IMR-90 (cell line): ENCODE results near the gene RAP1GAP2. TPM values are rescaled to one million over a fixed set of nuclear protein-coding genes. Genes with fewer than 3 reads are reported as not detected.

Experiments
- ATAC-seq: fragments of 200-7000 bp; cut with Tn5 transposase; 2 replicates; pipeline ENCODE4 v1.9.1; 2020; ENCODE audit warnings: low read depth, mild to moderate bottlenecking, moderate library complexity
- BruUV-seq: library from RNA; stranded (reverse); fragments of 400-500 nt; replicated peaks from 2 replicates; lab custom pipeline; 2021; lab: Mats Ljungman, UMichigan
- CTCF ChIA-PET: fragments of 300-600 bp; formaldehyde crosslinking; extraction: SDS; loops from one replicate; lab custom pipeline; 2021; ENCODE audit warnings: antibody characterized with exemption; lab: Yijun Ruan, JAX
- POLR2A ChIA-PET: fragments of 300-600 bp; sonication (Branson Sonifier 250); formaldehyde crosslinking; loops from one replicate; lab custom pipeline; 2022; ENCODE audit warnings: antibody characterized with exemption; ENCODE audit not compliant: unreplicated experiment; lab: Charles Lee
- DNase-seq: peaks from one replicate; pipeline ENCODE4 v3.0.0; 2013
- H2AFZ ChIP-seq: replicated peaks from 2 replicates; pipeline ENCODE3; 2013; ENCODE audit warnings: low read length, mild to moderate bottlenecking; ENCODE audit not compliant: poor library complexity
- H2AK5ac ChIP-seq: 2 replicates; pipeline ENCODE4 v1.6.1; 2013; ENCODE audit warnings: low read depth, low read length, inconsistent platforms
- H2AK9ac ChIP-seq: replicated peaks from 2 replicates; pipeline ENCODE3; 2013; ENCODE audit warnings: mild to moderate bottlenecking, low read depth, low read length, moderate library complexity; ENCODE audit not compliant: poor library complexity
- H2BK120ac ChIP-seq: 2 replicates; pipeline ENCODE4 v1.6.1; 2013; ENCODE audit warnings: low read depth, low read length, inconsistent platforms
- H2BK15ac ChIP-seq: 3 replicates; pipeline ENCODE4 v1.6.1; 2013; ENCODE audit warnings: low read depth, low read length, inconsistent platforms
- H2BK20ac ChIP-seq: 2 replicates; pipeline ENCODE4 v1.6.1; 2013; ENCODE audit warnings: low read depth, mild to moderate bottlenecking, inconsistent platforms, low read length, moderate library complexity
- H2BK5ac ChIP-seq: 2 replicates; pipeline ENCODE4 v1.6.1; 2013; ENCODE audit warnings: mild to moderate bottlenecking, low read depth, low read length, inconsistent platforms; ENCODE audit not compliant: poor library complexity, severe bottlenecking
- H3K14ac ChIP-seq: replicated peaks from 2 replicates; pipeline ENCODE4 v1.6.1; 2013; ENCODE audit warnings: low read depth, low read length, inconsistent platforms
- H3K18ac ChIP-seq: 2 replicates; pipeline ENCODE4 v1.6.1; 2013; ENCODE audit warnings: low read depth, low read length, control low read depth
- H3K23ac ChIP-seq: 2 replicates; pipeline ENCODE4 v1.6.1; 2013; ENCODE audit warnings: low read depth, low read length, inconsistent platforms
- H3K27ac ChIP-seq: 2 replicates; pipeline ENCODE4 v1.5.1; 2013; ENCODE audit warnings: mild to moderate bottlenecking, control low read depth, low read length; ENCODE audit not compliant: insufficient read depth
- H3K27me3 ChIP-seq: 2 replicates; pipeline ENCODE4 v1.6.1; 2013; ENCODE audit warnings: low read length; ENCODE audit not compliant: control insufficient read depth, insufficient read depth
- H3K36me3 ChIP-seq: 2 replicates; pipeline ENCODE4 v1.6.1; 2013; ENCODE audit warnings: low read length, mixed read lengths; ENCODE audit not compliant: control insufficient read depth, insufficient read depth
- H3K4ac ChIP-seq: 2 replicates; pipeline ENCODE4 v1.6.1; 2013; ENCODE audit warnings: low read depth, low read length, inconsistent platforms
- H3K4me1 ChIP-seq: 2 replicates; pipeline ENCODE4 v1.6.1; 2013; ENCODE audit warnings: low read length, mixed read lengths; ENCODE audit not compliant: control insufficient read depth, insufficient read depth
- H3K4me2 ChIP-seq: 2 replicates; pipeline ENCODE4 v1.6.1; 2013; ENCODE audit warnings: low read depth, mild to moderate bottlenecking, control low read depth, low read length, moderate library complexity
- H3K4me3 ChIP-seq: 2 replicates; pipeline ENCODE4 v1.5.1; 2013; ENCODE audit warnings: low read depth, mild to moderate bottlenecking, control low read depth, low read length, moderate library complexity; ENCODE audit not compliant: insufficient read depth
- H3K56ac ChIP-seq: 2 replicates; pipeline ENCODE4 v1.6.1; 2013; ENCODE audit warnings: low read length, inconsistent platforms; ENCODE audit not compliant: insufficient read depth; ENCODE audit errors: extremely low read depth
- H3K79me1 ChIP-seq, 2 experiments: 2 replicates each; pipeline ENCODE4 v1.6.1; 2013; ENCODE audit warnings: low read length in 2 of 2, inconsistent platforms in 1 of 2, low read depth in 1 of 2
- H3K9ac ChIP-seq: 2 replicates; pipeline ENCODE4 v1.6.1; 2013; ENCODE audit warnings: low read depth, low read length, control low read depth
- H3K9me1 ChIP-seq: 2 replicates; pipeline ENCODE4 v1.6.1; 2013; ENCODE audit warnings: low read length, inconsistent platforms; ENCODE audit not compliant: insufficient read depth
- H3K9me3 ChIP-seq: 2 replicates; pipeline ENCODE4 v1.6.1; 2013; ENCODE audit warnings: low read length; ENCODE audit not compliant: control insufficient read depth, insufficient read depth
- H4K20me1 ChIP-seq: 2 replicates; pipeline ENCODE4 v1.6.1; 2013; ENCODE audit warnings: low read length, inconsistent platforms; ENCODE audit not compliant: insufficient read depth
- H4K5ac ChIP-seq: 2 replicates; pipeline ENCODE4 v1.6.1; 2013; ENCODE audit warnings: mild to moderate bottlenecking, low read depth, low read length, control low read depth
- H4K8ac ChIP-seq, 2 experiments: 2 replicates each; pipeline ENCODE4 v1.6.1; 2013; ENCODE audit warnings: low read depth in 2 of 2, low read length in 2 of 2, control low read depth in 1 of 2, inconsistent platforms in 1 of 2
- H4K91ac ChIP-seq: 2 replicates; pipeline ENCODE4 v1.6.1; 2013; ENCODE audit warnings: low read depth, low read length, inconsistent platforms; ENCODE audit not compliant: insufficient read depth
- CHD1 ChIP-seq: IDR thresholded peaks from 2 replicates; pipeline ENCODE4 v1.6.1; 2012; ENCODE audit warnings: low read depth, low read length, improper control_type of control experiment
- MAZ ChIP-seq: IDR thresholded peaks from 2 replicates; pipeline ENCODE4 v1.6.1; 2012; ENCODE audit warnings: low read depth, mild to moderate bottlenecking, low read length, improper control_type of control experiment, moderate library complexity, borderline replicate concordance
- POLR2A ChIP-seq: IDR thresholded peaks from 2 replicates; pipeline ENCODE4 v1.6.1; 2012; ENCODE audit warnings: mild to moderate bottlenecking, low read depth, low read length
- RAD21 ChIP-seq: IDR thresholded peaks from 2 replicates; pipeline ENCODE4 v1.6.1; 2012; ENCODE audit warnings: low read length, improper control_type of control experiment
- whole genome bisulfite sequencing, 2 experiments: methylation state at CpG; one replicate each; pipeline versions ENCODE4 v1.1.5 to v1.1.7; 2013; ENCODE audit warnings: missing lambda C conversion rate in 2 of 2; ENCODE audit not compliant: insufficient read length in 1 of 2; ENCODE audit errors: extremely low coverage in 2 of 2; 5-methylcytosine and 5-hydroxymethylcytosine counted together
- dilution Hi-C: fragments of 300-500 bp; cut with HindIII; formaldehyde crosslinking; loops from one replicate; pipeline ENCODE4 v1.14.3; 2018; ENCODE audit warnings: low sequenced_read_pairs; ENCODE audit not compliant: unreplicated experiment
- in situ Hi-C: fragments of 300-500 bp; cut with MboI; formaldehyde crosslinking; loops from 3 replicates; pipeline ENCODE4 v1.14.3; 2019; ENCODE audit warnings: low sequenced_read_pairs, inconsistent platforms, mixed read lengths
- intact Hi-C: fragments of 100-400 bp; cut with micrococcal nuclease; formaldehyde crosslinking; loops from 2 replicates; pipeline ENCODE4 v1.10.0; 2022
- polyA plus RNA-seq, 3 experiments: library from polyadenylated mRNA; depleted of rRNA; stranded (reverse); fragments of >200 nt; gene quantifications; 2 replicates each; pipeline ENCODE4 v1.2.3, GENCODE V29; 2012; ENCODE audit warnings: low replicate concordance in 1 of 3
- total RNA-seq: library from RNA; depleted of rRNA; stranded (reverse); fragments of >200 nt; gene quantifications from 2 replicates; pipeline ENCODE4 v1.2.3, GENCODE V29; 2012

Gene RAP1GAP2
- total and polyA plus RNA-seq, 2 of the 4 experiments (the other 2 are of a cell fraction): 5.7 to 7.5 TPM

DNA sequence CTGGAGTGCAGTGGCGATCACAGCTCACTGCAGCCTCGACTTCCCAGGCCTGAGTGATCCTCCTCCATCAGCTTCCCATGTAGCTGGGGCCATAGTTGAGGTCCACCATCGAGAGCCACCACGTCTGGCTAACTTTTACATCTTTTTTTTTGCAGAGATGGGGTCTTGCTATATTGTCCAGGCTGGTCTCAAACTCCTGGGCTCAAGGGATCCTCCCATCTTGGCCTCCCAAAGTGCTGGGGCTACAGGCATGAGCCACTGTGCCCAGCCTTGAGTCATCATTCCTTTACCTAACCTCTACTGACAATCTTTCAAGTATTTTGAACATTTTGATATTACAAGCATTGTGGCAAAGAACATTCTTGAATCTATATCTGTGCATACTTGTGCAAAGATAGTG, 37.4 kb upstream of the RAP1GAP2 start:
- H2AFZ ChIP-seq: no peak overlapping the region
- no peak overlapping the region for H3K9ac ChIP-seq
- no peaks in the 10 kb centered on the region for H3K4me1 ChIP-seq
- H3K9me3 ChIP-seq: no peaks in the 10 kb centered on the region
- peaks cover 32% of the 10 kb centered on the region for H3K27me3 ChIP-seq
- DNase-seq: no peak
- no peak overlapping the region for H2BK15ac ChIP-seq
- H3K27ac ChIP-seq: no peak overlapping the region
- H4K8ac ChIP-seq: no peak overlapping the region
- H2AK5ac ChIP-seq: no peak overlapping the region
- dilution Hi-C loops (no loop called here), intact Hi-C loops (no loop called here), in situ Hi-C loops (no loop called here)
- no peaks in the 10 kb centered on the region for H3K79me1 ChIP-seq
- H3K14ac ChIP-seq: no peak overlapping the region
- no peak overlapping the region for H2BK120ac ChIP-seq
- no peak overlapping the region for H4K91ac ChIP-seq
- TF ChIP-seq MAZ: no peak
- no peak for TF ChIP-seq POLR2A
- no peak for TF ChIP-seq CHD1
- no peak for TF ChIP-seq RAD21
- no peak overlapping the region for H2AK9ac ChIP-seq
- no peak overlapping the region for H3K4me3 ChIP-seq
- no peak overlapping the region for H2BK5ac ChIP-seq
- no TSS peak for BruUV-seq
- WGBS, 2 experiments: no CpG with 5 or more reads among the region's 4 CpGs
- ChIA-PET POLR2A (no interaction called here), CTCF (no interaction called here)
- no peak for ATAC-seq
- no peak overlapping the region for H2BK20ac ChIP-seq
- no peaks in the 10 kb centered on the region for H3K36me3 ChIP-seq
- H4K20me1 ChIP-seq: no peaks in the 10 kb centered on the region
- no peak overlapping the region for H4K5ac ChIP-seq
- no peak overlapping the region for H3K18ac ChIP-seq
- no peak overlapping the region for H3K4me2 ChIP-seq
- H3K9me1 ChIP-seq: no peaks in the 10 kb centered on the region
- H3K4ac ChIP-seq: no peak overlapping the region
- H3K23ac ChIP-seq: no peak overlapping the region
- no peak overlapping the region for H3K56ac ChIP-seq
